HepG2 (cell line): Measurements from ENCODE around the gene USB1.

Experiments used
- BHLHE40 ChIP-seq: IDR thresholded peaks from 2 replicates; pipeline ENCODE4 v1.6.1; 2011; ENCODE audit warnings: low read length, improper control_type of control experiment
- FOXP1 ChIP-seq, 2 experiments: fragments of 450-650 bp in 1 of 2; IDR thresholded peaks; 2 replicates each; pipeline ENCODE4 v1.6.1; 2017 to 2018; ENCODE audit warnings: antibody characterized with exemption in 1 of 2
- KDM1A ChIP-seq: IDR thresholded peaks from 2 replicates; pipeline ENCODE4 v1.6.1; 2016; ENCODE audit warnings: missing compliant biosample characterization
- POLR2AphosphoS5 ChIP-seq: IDR thresholded peaks from 2 replicates; pipeline ENCODE4 v1.6.1; 2012; ENCODE audit warnings: low read depth, low read length
- RELA ChIP-seq: sonication (generic); formaldehyde crosslinking; IDR thresholded peaks from 2 replicates; pipeline ENCODE4 v1.4.0; 2020; ENCODE audit warnings: missing genetic modification reagents
- SMARCE1 ChIP-seq: fragments of 450-650 bp; IDR thresholded peaks from 2 replicates; pipeline ENCODE4 v1.6.1; 2017; ENCODE audit warnings: borderline replicate concordance
- SMC3 ChIP-seq: IDR thresholded peaks from 2 replicates; pipeline ENCODE4 v1.6.1; 2011; ENCODE audit warnings: low read length, improper control_type of control experiment
- ZNF747 ChIP-seq: sonication (generic); formaldehyde crosslinking; IDR thresholded peaks from 2 replicates; pipeline ENCODE4 v1.8.1; 2023; ENCODE audit warnings: missing genetic modification reagents, mild to moderate bottlenecking, borderline replicate concordance
- TF ChIP-seq, protein P1 (sequence below): IDR thresholded peaks from 2 replicates; pipeline ENCODE4 v1.6.1; 2012; ENCODE audit warnings: low read depth, low read length, improper control_type of control experiment
- TF ChIP-seq, protein P2 (sequence below): sonication (generic); formaldehyde crosslinking; conservative IDR thresholded peaks from 2 replicates; pipeline ENCODE4 v1.4.0; 2020; ENCODE audit warnings: mild to moderate bottlenecking, missing genetic modification reagents, moderate library complexity
- TF ChIP-seq, protein P3 (sequence below): sonication (generic); formaldehyde crosslinking; IDR thresholded peaks from 2 replicates; pipeline ENCODE4 v1.8.0; 2022; ENCODE audit warnings: mild to moderate bottlenecking, missing genetic modification reagents; ENCODE audit not compliant: insufficient replicate concordance

DNA sequence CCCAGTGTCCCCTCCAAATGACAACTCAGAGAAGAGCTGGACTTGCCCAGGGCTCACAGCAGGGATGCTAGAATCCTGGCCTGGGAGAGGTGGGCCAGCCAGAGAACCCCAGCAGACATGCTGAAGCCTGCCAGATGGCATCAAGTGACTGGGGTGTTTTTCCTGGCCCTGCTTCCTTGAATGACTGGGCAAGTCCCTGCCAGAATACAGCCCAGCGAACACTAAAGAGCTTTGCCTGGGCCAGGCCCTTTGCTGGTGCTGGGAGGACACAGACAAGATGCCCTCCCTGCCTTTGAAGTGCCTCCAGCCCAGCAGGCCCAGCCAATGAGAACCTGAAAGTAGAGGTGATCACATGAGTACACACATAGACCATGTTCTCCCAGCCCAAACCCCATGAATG lies 12.3 kb upstream of the USB1 start:
- TF ChIP-seq BHLHE40 (no peak), SMC3 (no peak), FOXP1 (IDR thresholded peaks at IDR 0.05) (no peak), FOXP1 (CRISPR knock-in tag; IDR thresholded peaks at IDR 0.05) (no peak), SMARCE1 (no peak), ZNF747 (CRISPR knock-in tag) (no peak), RELA (no peak), KDM1A (CRISPR knock-in tag) (no peak), POLR2AphosphoS5 (no peak)
- TF ChIP-seq, protein P1, sequence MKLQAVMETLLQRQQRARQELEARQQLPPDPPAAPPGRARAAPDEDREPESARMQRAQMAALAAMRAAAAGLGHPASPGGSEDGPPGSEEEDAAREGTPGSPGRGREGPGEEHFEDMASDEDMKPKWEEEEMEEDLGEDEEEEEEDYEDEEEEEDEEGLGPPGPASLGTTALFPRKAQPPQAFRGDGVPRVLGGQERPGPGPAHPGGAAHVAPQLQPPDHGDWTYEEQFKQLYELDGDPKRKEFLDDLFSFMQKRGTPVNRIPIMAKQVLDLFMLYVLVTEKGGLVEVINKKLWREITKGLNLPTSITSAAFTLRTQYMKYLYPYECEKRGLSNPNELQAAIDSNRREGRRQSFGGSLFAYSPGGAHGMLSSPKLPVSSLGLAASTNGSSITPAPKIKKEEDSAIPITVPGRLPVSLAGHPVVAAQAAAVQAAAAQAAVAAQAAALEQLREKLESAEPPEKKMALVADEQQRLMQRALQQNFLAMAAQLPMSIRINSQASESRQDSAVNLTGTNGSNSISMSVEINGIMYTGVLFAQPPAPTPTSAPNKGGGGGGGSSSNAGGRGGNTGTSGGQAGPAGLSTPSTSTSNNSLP: no peak
- TF ChIP-seq, protein P2, sequence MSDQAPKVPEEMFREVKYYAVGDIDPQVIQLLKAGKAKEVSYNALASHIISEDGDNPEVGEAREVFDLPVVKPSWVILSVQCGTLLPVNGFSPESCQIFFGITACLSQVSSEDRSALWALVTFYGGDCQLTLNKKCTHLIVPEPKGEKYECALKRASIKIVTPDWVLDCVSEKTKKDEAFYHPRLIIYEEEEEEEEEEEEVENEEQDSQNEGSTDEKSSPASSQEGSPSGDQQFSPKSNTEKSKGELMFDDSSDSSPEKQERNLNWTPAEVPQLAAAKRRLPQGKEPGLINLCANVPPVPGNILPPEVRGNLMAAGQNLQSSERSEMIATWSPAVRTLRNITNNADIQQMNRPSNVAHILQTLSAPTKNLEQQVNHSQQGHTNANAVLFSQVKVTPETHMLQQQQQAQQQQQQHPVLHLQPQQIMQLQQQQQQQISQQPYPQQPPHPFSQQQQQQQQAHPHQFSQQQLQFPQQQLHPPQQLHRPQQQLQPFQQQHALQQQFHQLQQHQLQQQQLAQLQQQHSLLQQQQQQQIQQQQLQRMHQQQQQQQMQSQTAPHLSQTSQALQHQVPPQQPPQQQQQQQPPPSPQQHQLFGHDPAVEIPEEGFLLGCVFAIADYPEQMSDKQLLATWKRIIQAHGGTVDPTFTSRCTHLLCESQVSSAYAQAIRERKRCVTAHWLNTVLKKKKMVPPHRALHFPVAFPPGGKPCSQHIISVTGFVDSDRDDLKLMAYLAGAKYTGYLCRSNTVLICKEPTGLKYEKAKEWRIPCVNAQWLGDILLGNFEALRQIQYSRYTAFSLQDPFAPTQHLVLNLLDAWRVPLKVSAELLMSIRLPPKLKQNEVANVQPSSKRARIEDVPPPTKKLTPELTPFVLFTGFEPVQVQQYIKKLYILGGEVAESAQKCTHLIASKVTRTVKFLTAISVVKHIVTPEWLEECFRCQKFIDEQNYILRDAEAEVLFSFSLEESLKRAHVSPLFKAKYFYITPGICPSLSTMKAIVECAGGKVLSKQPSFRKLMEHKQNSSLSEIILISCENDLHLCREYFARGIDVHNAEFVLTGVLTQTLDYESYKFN (CRISPR knock-in tag): no peak
- TF ChIP-seq, protein P3, sequence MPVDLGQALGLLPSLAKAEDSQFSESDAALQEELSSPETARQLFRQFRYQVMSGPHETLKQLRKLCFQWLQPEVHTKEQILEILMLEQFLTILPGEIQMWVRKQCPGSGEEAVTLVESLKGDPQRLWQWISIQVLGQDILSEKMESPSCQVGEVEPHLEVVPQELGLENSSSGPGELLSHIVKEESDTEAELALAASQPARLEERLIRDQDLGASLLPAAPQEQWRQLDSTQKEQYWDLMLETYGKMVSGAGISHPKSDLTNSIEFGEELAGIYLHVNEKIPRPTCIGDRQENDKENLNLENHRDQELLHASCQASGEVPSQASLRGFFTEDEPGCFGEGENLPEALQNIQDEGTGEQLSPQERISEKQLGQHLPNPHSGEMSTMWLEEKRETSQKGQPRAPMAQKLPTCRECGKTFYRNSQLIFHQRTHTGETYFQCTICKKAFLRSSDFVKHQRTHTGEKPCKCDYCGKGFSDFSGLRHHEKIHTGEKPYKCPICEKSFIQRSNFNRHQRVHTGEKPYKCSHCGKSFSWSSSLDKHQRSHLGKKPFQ (CRISPR knock-in tag): no peak
